WI38 (cell line): ENCODE data around the gene XYLT1.

ENCODE experiments used
- H3K4me3 ChIP-seq: 2 replicates; pipeline ENCODE4 v1.5.1; 2011; ENCODE audit warnings: low read depth, mild to moderate bottlenecking, control low read depth, low read length
- TF ChIP-seq, protein P1 (sequence below): IDR thresholded peaks from 2 replicates; pipeline ENCODE4 v1.5.1; 2012; ENCODE audit warnings: low read depth, mild to moderate bottlenecking, control low read depth, low read length

Gene XYLT1

GRCh38 chr16:17362946-17363345 is 107.8 kb downstream of the XYLT1 start:
- TF ChIP-seq, protein P1, sequence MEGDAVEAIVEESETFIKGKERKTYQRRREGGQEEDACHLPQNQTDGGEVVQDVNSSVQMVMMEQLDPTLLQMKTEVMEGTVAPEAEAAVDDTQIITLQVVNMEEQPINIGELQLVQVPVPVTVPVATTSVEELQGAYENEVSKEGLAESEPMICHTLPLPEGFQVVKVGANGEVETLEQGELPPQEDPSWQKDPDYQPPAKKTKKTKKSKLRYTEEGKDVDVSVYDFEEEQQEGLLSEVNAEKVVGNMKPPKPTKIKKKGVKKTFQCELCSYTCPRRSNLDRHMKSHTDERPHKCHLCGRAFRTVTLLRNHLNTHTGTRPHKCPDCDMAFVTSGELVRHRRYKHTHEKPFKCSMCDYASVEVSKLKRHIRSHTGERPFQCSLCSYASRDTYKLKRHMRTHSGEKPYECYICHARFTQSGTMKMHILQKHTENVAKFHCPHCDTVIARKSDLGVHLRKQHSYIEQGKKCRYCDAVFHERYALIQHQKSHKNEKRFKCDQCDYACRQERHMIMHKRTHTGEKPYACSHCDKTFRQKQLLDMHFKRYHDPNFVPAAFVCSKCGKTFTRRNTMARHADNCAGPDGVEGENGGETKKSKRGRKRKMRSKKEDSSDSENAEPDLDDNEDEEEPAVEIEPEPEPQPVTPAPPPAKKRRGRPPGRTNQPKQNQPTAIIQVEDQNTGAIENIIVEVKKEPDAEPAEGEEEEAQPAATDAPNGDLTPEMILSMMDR: no peak
- H3K4me3 ChIP-seq: no peak overlapping the region

DNA sequence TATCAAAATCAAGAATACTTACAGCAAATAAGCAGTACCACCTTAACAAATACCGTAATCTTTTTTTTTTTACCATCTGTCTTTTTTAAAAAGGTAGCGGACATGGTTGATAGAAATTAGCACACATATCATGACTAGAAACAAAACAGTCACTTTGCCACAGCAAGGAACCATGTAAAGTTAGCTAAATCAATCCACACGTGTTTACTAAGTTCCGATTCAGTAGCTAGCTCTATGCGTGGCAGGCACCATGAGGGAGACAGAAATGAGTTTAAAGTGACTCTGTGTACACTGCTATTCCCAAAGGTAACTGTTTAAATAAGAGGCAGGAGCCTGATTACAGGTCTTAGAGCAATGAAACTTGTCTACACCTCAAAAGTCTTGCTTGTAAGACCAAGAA is 108.6 kb downstream of the XYLT1 start:
- TF ChIP-seq, protein P1: no peak

DNA sequence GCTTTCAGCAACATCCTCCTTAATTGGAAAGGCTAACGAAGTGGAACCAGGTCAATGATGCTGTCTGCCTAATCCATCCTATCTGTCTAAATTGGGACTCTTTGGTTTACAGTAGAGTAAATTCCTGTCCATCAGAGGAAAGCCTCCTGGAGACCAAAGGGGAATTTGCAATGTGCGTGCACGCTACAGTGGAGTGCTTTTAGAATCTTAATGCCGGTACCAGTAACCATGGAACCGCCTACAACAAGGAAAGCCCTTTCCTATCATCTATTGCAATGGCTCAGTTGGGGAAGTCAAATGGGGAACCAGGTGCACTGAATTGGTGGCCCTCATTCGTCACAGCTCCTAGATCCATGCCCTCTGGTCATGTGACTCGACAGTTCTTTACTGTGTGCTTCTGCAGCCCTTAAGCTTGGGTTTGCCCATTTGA is 110.1 kb downstream of the XYLT1 start:
- TF ChIP-seq, protein P1: no peak
- no peak overlapping the region for H3K4me3 ChIP-seq

More for the DNA sequence above, 108.6 kb downstream of the XYLT1 start:
- H3K4me3 ChIP-seq: no peak overlapping the region

DNA sequence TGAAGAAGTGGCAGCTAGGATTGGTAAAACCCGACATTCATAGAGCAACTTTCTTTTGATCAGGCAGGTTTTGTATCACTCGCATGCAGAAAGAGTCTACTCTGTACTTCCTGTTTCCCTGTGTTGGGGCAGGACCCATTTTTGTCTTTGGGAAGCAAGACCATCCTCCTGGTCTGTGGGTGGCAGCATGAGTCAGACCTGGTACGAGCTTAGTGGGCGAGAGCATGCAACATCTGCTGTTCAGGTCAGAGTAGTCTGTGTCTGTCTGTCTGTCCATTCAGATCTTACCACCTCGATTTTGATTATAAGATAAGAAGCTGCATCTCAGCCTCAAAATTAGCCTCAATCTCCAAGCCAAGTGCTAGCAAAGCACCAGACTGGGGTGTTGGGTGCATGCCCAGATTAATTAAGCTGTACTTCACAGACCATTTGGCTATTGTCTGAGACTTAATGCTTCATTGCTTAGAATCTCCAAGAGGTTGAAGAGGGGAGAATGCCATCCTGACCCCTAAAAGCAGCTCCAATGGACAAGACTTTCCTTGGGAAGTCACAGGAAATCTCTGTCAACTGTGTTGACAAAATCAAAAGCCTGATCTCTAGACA is 110.9 kb downstream of the XYLT1 start:
- no peak overlapping the region for H3K4me3 ChIP-seq
- TF ChIP-seq, protein P1: no peak

DNA sequence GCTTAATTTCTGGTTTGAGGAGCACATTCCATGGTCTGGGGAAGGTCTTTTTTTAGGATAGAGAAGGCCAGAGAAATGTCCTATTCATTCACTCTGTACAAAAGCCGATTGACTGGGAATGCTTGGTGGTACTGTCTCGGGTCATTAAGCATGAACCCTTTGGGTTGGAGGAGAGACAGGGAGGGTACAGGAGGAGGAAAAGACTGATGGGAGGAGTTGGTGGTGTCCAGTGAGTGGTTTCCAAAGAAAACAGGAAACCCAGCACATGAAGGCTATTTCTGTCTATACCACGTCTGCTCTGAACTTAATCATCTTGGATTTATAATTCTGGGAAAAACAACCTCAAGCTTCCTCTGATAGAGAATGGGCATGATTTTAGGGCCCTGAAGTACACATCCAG is 111.9 kb downstream of the XYLT1 start:
- H3K4me3 ChIP-seq: no peak overlapping the region
- TF ChIP-seq, protein P1: no peak

GRCh38 chr16:17358355-17358754 is 112.4 kb downstream of the XYLT1 start:
- no peak overlapping the region for H3K4me3 ChIP-seq
- TF ChIP-seq, protein P1: no peak

DNA sequence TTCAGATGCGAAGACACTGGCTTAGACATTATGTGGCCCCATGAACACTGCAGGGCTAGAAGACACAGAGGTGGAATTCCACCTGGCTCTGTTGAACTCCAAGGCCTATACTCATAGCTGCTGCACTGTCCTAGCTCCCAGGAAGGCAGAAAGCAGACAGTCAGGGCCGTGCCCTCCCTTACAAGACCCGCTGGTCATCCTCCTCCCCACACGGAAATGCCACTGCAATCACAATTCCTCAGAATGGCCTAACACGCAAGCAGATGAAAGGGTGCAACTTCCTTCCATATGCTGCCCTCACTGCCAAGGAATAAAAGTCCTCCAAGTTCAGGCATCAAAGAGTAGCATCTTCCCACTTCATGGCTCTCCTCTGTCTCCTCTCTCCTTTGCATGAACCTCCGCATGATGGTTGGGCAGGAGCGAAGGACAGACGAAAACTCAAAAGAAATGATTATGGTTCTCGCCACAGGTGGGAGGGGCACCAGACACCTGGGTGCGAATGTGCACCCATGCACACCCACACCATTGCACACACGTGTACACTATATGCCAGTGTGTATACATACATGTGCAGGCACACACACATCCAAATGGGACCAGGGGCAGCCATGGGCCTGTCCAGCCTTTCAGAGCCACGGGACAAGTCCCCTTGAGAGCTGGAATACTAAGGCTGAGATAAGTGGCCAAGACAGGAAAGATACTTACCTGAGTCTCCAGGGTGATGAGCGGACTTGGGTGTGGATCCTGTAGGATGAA is 113.3 kb downstream of the XYLT1 start:
- TF ChIP-seq, protein P1: no peak
- H3K4me3 ChIP-seq: no peak overlapping the region
